GM12872 (cell line): ENCODE data around the gene HS3ST3A1.

Experiments
- TF ChIP-seq, protein P1 (sequence below): IDR thresholded peaks from 3 replicates; pipeline ENCODE4 v1.5.1; 2011; ENCODE audit warnings: low read depth, mild to moderate bottlenecking, low read length, moderate library complexity; ENCODE audit not compliant: insufficient read depth

HS3ST3A1 gene

DNA sequence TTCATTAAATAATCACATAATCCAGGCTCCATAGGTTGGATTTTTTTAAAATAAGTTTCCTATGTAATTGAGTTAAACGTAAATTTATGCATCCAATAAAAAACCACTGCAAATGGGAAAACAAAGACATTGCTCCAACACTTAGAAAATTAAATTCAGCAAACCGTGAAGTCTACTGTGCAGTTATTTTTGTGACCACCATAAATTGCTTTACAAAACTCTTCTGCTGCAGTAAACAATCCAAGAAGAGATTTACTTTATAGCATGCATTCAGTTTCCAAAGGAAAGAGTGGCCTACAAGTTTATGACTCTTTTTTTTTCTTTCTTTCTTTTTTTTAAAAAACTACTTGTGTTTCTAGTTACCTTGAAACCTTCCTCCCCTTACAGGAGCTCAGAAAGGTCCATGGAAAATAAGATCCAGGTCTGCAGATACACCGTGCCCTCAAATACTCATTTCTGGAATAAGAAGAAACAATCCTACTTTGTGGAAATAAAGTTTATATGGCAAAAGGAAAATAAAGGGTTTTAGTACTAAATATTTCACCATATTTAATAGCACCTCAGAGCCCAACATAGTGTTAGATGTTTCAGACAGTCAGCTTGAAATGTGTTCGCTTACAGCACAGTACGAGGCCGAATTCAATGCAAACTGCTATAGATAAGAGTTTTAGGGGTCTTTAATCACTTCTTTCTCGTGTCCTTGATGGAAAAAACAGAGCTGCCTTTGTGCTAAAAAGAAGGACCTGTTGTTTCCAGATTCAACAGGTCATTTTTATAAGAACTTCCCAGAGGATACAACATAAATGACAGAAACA lies 3.2 kb downstream of the HS3ST3A1 start:
- TF ChIP-seq, protein P1, sequence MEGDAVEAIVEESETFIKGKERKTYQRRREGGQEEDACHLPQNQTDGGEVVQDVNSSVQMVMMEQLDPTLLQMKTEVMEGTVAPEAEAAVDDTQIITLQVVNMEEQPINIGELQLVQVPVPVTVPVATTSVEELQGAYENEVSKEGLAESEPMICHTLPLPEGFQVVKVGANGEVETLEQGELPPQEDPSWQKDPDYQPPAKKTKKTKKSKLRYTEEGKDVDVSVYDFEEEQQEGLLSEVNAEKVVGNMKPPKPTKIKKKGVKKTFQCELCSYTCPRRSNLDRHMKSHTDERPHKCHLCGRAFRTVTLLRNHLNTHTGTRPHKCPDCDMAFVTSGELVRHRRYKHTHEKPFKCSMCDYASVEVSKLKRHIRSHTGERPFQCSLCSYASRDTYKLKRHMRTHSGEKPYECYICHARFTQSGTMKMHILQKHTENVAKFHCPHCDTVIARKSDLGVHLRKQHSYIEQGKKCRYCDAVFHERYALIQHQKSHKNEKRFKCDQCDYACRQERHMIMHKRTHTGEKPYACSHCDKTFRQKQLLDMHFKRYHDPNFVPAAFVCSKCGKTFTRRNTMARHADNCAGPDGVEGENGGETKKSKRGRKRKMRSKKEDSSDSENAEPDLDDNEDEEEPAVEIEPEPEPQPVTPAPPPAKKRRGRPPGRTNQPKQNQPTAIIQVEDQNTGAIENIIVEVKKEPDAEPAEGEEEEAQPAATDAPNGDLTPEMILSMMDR: no peak

DNA sequence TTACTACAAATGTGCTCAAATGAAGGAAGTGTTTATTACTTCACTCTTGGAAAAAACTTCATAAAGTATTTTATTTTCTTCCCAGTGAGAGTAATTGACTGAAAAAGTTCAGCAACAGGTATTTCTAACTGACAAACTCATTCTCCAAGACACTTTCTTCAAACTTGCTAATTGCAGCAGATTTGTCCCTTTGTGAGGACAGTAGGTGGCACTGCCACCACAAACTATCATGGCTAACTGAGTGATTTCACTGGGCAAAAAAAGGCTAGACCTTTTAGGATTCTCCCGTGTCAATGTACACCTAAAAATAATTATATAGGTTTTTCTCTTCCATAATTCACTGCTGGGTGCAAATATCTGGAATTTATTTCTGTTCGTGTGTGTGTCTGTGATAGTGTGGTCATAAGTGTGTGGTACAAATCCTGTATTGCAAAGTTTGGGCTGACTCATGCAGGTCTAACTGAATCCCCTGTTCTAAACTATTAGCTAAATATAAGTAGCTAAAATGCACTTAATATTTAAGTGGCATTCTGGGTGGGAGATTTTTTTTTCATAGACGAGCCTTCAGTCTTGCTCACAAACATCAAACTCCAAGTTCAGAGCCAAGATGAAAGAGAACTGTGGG lies 3.9 kb downstream of the HS3ST3A1 start:
- TF ChIP-seq, protein P1: peak; percentile 50

DNA sequence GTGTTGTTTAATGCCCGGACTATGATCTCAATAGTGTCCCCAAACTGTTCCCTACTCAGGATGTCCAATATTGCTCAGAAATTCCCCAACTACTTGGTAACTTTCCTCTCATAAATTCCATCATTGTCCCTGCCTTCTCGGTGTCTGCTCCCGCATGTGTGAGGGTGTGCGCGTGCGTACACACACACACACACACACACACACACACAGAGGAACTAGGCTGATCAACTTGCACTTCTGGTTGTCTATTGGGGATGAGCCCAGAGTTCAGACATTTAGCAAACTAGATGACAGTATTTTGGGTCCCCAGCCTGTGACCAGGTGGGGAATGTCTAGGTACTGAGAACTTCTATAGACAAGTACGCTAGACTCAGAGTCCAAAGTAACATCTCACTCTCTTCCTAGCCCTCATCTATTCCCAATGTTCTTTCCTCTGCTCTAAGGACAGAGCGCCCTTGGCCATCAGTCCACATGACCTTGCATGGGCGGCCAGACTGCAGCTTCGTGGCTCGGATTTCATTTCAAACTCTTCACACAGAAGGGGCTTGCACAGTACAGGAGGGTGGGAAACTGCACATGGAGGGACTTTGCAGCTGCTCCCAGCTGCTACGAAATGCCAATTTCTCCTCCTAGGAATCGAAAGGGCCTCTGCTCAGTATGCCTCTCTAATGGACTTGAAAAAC lies 5.3 kb downstream of the HS3ST3A1 start:
- TF ChIP-seq, protein P1: no peak

DNA sequence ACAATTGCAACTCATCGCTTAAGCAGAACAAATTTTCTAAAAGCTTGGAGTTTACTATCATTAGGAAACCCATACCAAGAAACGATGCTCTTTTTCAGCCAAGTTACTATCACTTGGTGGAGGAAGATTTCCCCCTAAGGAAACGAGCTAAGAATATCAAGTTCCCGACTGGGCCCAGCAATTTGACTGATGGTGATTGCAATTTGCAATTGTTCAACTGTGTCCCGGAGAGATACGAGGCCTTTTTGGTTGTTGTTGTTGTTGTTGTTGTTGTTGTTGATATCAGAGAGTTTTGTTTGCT lies 6.2 kb downstream of the HS3ST3A1 start:
- TF ChIP-seq, protein P1: no peak

DNA sequence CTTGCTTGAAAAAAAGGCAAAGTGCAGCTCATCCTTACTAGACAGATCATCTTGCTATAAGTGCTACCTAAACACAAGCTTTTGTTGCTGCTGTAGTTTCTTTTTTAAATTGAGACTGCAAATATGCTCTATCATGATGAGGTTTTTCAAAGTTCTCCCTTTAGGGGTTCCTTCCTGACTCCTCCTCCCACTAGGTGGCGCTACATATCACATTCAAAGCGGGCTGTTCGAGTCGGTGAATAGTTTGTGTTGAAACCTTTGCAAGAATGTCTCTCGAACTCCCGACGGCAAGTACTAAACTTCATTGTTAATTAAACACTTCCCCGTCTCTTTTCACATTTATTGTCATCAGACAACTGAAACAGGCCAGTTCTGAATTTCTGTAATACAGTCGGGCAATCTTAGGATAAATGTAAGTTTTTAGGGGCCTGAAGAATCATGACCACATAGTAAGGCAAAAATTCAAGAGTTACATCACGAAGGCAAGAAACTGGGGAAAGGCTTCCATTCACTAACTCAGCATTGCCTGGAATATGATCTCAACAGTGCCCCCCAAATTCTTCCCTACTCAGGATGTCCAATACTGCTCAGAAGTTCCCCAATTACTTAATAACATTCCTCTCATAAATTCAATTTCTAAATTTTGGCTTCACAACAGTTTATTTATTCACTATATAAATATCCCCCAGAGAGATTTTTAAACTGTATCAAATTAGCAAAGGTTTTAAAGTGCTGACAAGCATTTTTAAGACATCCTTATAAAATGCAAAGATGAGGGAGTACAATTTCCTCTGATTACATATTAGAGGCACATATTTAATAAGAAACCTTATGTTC lies 6.7 kb downstream of the HS3ST3A1 start:
- TF ChIP-seq, protein P1: peak; percentile 81

DNA sequence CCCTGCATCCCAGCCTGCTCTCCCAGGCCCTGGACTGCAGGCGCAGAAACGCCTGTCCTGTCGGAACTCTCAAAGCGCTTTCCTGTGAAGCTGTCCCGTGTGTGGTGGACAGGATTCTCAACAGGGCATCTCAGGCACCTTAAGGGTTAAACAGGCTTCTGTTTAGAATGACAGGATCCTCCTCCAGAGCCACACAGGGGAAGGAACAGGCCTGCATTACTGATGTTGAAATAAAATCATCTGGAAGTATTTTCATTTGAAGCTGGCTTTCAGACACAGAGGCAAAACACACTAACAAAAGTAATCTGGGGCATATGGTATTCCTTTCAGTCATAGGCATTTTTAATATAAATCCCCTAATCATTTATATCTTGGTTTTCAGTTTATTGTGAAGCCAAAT lies 7.4 kb downstream of the HS3ST3A1 start:
- TF ChIP-seq, protein P1: no peak

DNA sequence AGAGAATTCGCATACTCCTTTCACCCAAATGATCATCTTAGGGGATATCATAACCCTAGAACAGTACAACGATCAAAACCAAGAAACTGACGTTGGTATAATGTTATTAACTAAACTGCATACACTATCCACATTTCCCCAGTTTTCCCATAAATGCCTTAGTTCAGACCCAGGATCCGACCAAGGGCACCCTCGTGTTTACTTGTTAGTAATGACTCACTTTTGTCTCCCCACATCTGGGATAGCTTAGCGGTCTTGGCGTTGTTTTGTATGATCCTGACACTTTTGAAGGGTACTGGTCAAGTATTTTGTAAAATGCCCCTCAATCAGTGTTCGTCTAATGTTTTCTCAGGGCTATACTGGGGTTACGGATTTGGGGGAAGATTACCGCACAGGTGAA lies 8.0 kb downstream of the HS3ST3A1 start:
- TF ChIP-seq, protein P1: no peak
